RWPE2 (cell line): ENCODE data around the gene CORO7.

Source experiments
- ATAC-seq: fragments of 200-7000 bp; cut with Tn5 transposase; 3 replicates; pipeline ENCODE4 v1.9.1; 2021; ENCODE audit warnings: low read depth
- DNase-seq: peaks from one replicate; pipeline ENCODE4 v3.0.0-alpha.2; 2020; ENCODE audit warnings: low spot score
- H3K27ac ChIP-seq: fragments of 450-650 bp; 2 replicates; pipeline ENCODE4 v1.5.1; 2017; ENCODE audit warnings: mild to moderate bottlenecking; ENCODE audit not compliant: poor library complexity, severe bottlenecking
- H3K27me3 ChIP-seq: fragments of 250-450 bp; sonication (Bioruptor Pico); 2 replicates; pipeline ENCODE4 v1.5.1; 2021; ENCODE audit warnings: mild to moderate bottlenecking, moderate library complexity; ENCODE audit not compliant: insufficient read depth, poor library complexity, severe bottlenecking
- H3K36me3 ChIP-seq: fragments of 250-450 bp; sonication (Bioruptor Pico); 2 replicates; pipeline ENCODE4 v1.5.1; 2020; ENCODE audit warnings: low read depth, mild to moderate bottlenecking, moderate library complexity
- H3K4me1 ChIP-seq: fragments of 250-450 bp; sonication (Bioruptor Pico); 2 replicates; pipeline ENCODE4 v1.5.1; 2021; ENCODE audit warnings: mild to moderate bottlenecking, moderate library complexity; ENCODE audit not compliant: insufficient read depth, poor library complexity, severe bottlenecking
- H3K4me3 ChIP-seq: fragments of 250-450 bp; sonication (Bioruptor Pico); 2 replicates; pipeline ENCODE4 v1.5.1; 2021; ENCODE audit warnings: mild to moderate bottlenecking, moderate library complexity; ENCODE audit not compliant: severe bottlenecking
- H3K9me3 ChIP-seq: fragments of 250-450 bp; sonication (Bioruptor Pico); 2 replicates; pipeline ENCODE4 v1.5.1; 2021; ENCODE audit warnings: mild to moderate bottlenecking, moderate library complexity; ENCODE audit not compliant: severe bottlenecking
- CTCF ChIP-seq: fragments of 450-650 bp; IDR thresholded peaks from one replicate; pipeline ENCODE4 v1.5.1; 2017; ENCODE audit warnings: mild to moderate bottlenecking, moderate library complexity; ENCODE audit not compliant: poor library complexity, severe bottlenecking

CORO7 gene

GRCh38 chr16:4428500-4428899 lies 12.1 kb upstream of the CORO7 start:
- Histone ChIP-seq H3K4me1 (peaks cover 10% of the 10 kb centered on the region), H3K27me3 (no peaks in the 10 kb centered on the region), H3K9me3 (no peaks in the 10 kb centered on the region), H3K27ac (no peak overlapping the region), H3K36me3 (peaks cover 36% of the 10 kb centered on the region), H3K4me3 (no peak overlapping the region)
- no peak for ATAC-seq
- DNase-seq: no peak
- no peak for TF ChIP-seq CTCF

GRCh38 chr16:4426722-4427372 lies 10.5 kb upstream of the CORO7 start:
- ATAC-seq: no peak
- H3K27ac ChIP-seq: peak overlapping the region; percentile 79
- no peaks in the 10 kb centered on the region for H3K9me3 ChIP-seq
- H3K4me1 ChIP-seq: peaks cover 10% of the 10 kb centered on the region
- H3K36me3 ChIP-seq: peaks cover 25% of the 10 kb centered on the region
- no peak for DNase-seq
- TF ChIP-seq CTCF: no peak
- no peaks in the 10 kb centered on the region for H3K27me3 ChIP-seq
- H3K4me3 ChIP-seq: peak overlapping the region; percentile 84

- peak; percentile 47 for ATAC-seq
- peak overlapping the region; percentile 84 for H3K4me3 ChIP-seq
- peak overlapping the region; percentile 79 for H3K27ac ChIP-seq
- H3K4me1 ChIP-seq: peaks cover 10% of the 10 kb centered on the region
- H3K9me3 ChIP-seq: no peaks in the 10 kb centered on the region
- no peaks in the 10 kb centered on the region for H3K27me3 ChIP-seq
- no peak for DNase-seq
- H3K36me3 ChIP-seq: peaks cover 19% of the 10 kb centered on the region
- peak; percentile 7 for TF ChIP-seq CTCF
Observed at GRCh38 chr16:4426021-4426684, 9.8 kb upstream of the CORO7 start.

GRCh38 chr16:4425378-4426020 lies 9.1 kb upstream of the CORO7 start, which contains the start of gene DNAJA3:
TSS of gene DNAJA3 (plus strand) at chr16:4425868. CDS start at chr16:4425882, 14 bp downstream.
- Histone ChIP-seq H3K27ac (peak within 1 kb of the TSS; percentile 79), H3K4me3 (peak within 1 kb of the TSS; percentile 84), H3K27me3 (no peaks in the 10 kb centered on the region), H3K4me1 (peaks cover 10% of the 10 kb centered on the region), H3K36me3 (peaks cover 19% of the 10 kb centered on the region), H3K9me3 (no peaks in the 10 kb centered on the region)
- no peak for TF ChIP-seq CTCF
- ATAC-seq (peak; percentile 93), DNase-seq (peak; percentile 92)
